GM12874 (cell line): Measurements from ENCODE around the gene SLC18A3.

Experiments used
- CTCF ChIP-seq: IDR thresholded peaks from 2 replicates; pipeline ENCODE4 v1.5.1; 2011; ENCODE audit warnings: low read depth, mild to moderate bottlenecking, control low read depth, low read length, moderate library complexity; ENCODE audit not compliant: insufficient read depth

Gene SLC18A3

GRCh38 chr10:49633327-49634068, 23.4 kb downstream of the SLC18A3 start:
- no peak for TF ChIP-seq CTCF

DNA sequence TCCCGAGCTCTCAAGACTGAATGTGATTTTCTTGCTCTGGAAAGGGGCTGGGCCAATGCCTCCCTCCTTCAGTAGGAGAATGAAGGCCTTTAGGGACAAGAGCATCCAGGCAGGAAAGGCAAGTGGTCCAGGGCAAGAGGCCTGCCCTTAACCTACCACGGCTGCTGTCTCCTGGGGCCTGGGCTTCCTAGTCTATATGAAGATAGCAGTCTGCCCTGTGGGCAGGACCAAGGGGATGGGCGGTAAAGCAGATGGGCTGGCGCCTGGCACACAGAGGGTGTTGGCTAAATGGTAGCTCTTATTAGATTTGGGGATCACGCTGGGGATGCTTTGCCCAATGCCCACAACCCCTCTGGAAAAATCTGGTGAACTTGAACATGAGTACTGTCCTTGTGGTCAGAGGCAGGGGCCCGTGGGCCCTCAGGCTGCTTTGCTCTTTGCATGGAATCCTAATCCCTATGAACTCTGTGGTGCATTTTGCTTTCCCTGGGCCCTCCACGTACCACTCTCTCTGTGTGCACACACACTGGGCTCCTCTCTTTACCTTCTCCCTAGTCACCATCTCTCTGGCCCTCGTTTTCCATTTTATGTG, 24.1 kb downstream of the SLC18A3 start:
- no peak for TF ChIP-seq CTCF

- TF ChIP-seq CTCF = no peak
Observed at GRCh38 chr10:49642311-49642710, 32.2 kb downstream of the SLC18A3 start.

DNA sequence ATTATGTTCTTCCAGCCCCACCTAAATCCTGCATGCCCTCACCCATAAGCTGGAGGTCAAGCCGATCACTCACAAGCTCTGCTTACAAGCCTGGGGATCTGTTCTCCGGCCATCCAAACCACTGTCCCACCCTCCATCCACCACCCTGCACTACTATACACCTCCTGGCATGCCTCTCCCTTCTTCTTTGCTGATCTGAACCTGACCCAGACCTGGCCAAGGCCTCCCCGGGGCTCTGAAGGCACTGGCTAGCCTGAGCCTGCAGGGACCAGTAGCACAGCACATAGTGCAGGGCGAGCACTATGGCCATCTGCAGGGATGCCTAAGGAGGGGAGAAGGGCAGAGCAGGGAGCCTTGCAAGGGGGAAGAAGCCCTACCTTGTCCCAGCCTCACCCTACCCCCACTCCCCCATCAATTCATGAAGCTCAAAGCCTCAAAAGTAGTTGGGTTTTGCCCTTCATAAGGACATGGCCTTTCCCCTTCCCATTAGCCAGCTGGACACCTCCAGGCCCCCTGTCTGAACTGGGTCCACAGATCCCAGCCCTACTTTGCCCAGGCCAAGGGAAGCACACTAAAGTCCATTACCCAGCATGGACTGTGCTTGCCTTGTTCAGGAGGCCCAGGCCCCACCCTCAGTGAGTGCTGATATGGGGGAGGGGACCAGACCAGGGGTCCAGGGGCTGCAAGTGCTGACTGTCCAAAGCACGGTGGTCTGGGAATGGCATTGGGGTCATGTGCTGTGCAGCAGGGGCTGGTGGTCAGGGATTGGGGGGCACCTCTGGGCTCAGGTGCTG, 33.3 kb downstream of the SLC18A3 start:
- TF ChIP-seq CTCF = no peak

- no peak for TF ChIP-seq CTCF
Observed at GRCh38 chr10:49644035-49644646, 34.0 kb downstream of the SLC18A3 start.

- TF ChIP-seq CTCF = no peak
Observed at GRCh38 chr10:49645417-49645816, 35.3 kb downstream of the SLC18A3 start.
